ENCODE measurements around the gene IP6K2. TPM values are rescaled to one million over a fixed set of nuclear protein-coding genes. Genes with fewer than 3 reads are reported as not detected.

The IP6K2 gene
- polyA plus RNA-seq, 2 of the 4 experiments (the other 2 are of a cell fraction) = 61.9 to 78.4 TPM

- TF ChIP-seq ATOH8 (CRISPR knock-in tag; IDR thresholded peaks at IDR 0.05; ENCODE audit: low read depth) (no peak), ZSCAN20 (CRISPR knock-in tag; IDR thresholded peaks at IDR 0.05) (no peak), KDM1A (IDR thresholded peaks at IDR 0.05; ENCODE audit: low read depth) (no peak), RFX5 (IDR thresholded peaks at IDR 0.05) (no peak), GATA3 (IDR thresholded peaks at IDR 0.05; ENCODE audit: borderline replicate concordance) (no peak), RCOR1 (IDR thresholded peaks at IDR 0.05; ENCODE audit: low read depth, low read length) (no peak), PBX3 (IDR thresholded peaks at IDR 0.05) (no peak), MAFK (IDR thresholded peaks at IDR 0.05; ENCODE audit: partially characterized antibody) (no peak), HOXA7 (CRISPR knock-in tag; IDR thresholded peaks at IDR 0.05) (no peak), EHF (CRISPR knock-in tag; IDR thresholded peaks at IDR 0.05) (no peak), MYC (IDR thresholded peaks at IDR 0.05; ENCODE audit: borderline replicate concordance, low read length) (no peak), BCL3 (IDR thresholded peaks at IDR 0.05) (no peak), HMGXB4 (CRISPR knock-in tag; IDR thresholded peaks at IDR 0.05; ENCODE audit: borderline replicate concordance) (no peak), BHLHE40 (IDR thresholded peaks at IDR 0.05; ENCODE audit: low read depth, low read length) (no peak), CTCF (IDR thresholded peaks at IDR 0.05) (peak; percentile 69), ELK1 (IDR thresholded peaks at IDR 0.05; ENCODE audit: low read depth, low read length) (no peak), NPAS2 (CRISPR knock-in tag; IDR thresholded peaks at IDR 0.05; ENCODE audit: borderline replicate concordance) (no peak), SREBF2 (IDR thresholded peaks at IDR 0.05) (no peak), ZNF302 (CRISPR knock-in tag; IDR thresholded peaks at IDR 0.05) (no peak), HEYL (CRISPR knock-in tag; IDR thresholded peaks at IDR 0.05) (no peak), ZC3H11A (IDR thresholded peaks at IDR 0.05) (no peak), PHF8 (IDR thresholded peaks at IDR 0.05; ENCODE audit: borderline replicate concordance, low read depth) (no peak), HOXB5 (CRISPR knock-in tag; IDR thresholded peaks at IDR 0.05) (no peak), EHMT2 (IDR thresholded peaks at IDR 0.05; ENCODE audit: low read depth) (no peak), RAD21 (conservative IDR thresholded peaks at IDR 0.05 in 1 of 2, IDR thresholded peaks at IDR 0.05 in 1 of 2) (peak; percentile 38 to 59; a peak in 4 of 5 replicates), NFE2L2 (conservative IDR thresholded peaks at IDR 0.05; ENCODE audit: low read length) (no peak), CEBPB (IDR thresholded peaks at IDR 0.05) (no peak)
Observed at GRCh38 chr3:48656061-48656840, 60.8 kb downstream of the IP6K2 start (continued).
